Stimulated activated CD4-positive, alpha-beta T cell treated with anti-CD3 and anti-CD28 coated beads, Interleukin-4, amount 100 ng/mL, for 1 hour (primary cell): ENCODE data around the gene PRKG1.
"Not testable (repeated sequence)": the region's sequence is repeated elsewhere in the genome, so short reads cannot be mapped to it uniquely, and the experiment has no call there.

Experiments used
- DNase-seq: peaks from one replicate; pipeline ENCODE4 v3.0.0-alpha.2; 2020

Gene PRKG1

DNA sequence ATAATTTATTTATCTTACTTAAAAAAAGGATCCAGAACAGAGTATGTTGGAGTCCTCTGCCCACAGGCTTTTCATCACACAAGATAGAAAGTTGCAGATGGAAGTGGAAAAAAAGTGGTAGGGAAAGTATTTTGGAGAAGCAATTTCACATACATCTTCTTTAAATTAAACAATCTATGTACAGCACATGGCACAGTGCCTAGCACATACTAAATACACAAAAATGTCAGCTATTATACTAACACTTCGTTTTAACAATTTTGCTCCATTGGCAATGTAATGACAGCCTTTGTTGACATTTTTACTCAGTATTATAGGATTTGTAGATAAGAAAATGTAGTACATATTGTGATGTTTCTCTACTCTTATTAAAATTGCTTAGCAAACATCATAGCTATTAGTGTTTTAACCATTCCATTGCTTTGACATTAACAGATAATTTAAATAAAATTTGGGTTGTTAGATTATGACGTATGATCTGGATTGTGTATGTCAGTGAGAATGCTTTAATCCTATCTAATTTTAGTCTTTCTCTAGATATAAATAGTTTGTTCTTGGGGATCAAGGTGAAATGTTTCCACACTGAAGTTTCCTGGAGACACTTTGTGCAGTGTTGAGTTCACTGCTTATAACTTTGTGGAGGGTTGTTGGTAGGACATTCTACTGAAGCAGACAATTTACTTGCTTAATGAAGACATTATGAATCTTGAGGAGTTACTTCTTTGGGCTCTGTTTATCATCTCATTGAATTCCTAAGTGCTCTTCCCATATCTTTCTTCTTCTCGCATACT lies 1037.0 kb downstream of the PRKG1 start:
- DNase-seq: no peak

DNA sequence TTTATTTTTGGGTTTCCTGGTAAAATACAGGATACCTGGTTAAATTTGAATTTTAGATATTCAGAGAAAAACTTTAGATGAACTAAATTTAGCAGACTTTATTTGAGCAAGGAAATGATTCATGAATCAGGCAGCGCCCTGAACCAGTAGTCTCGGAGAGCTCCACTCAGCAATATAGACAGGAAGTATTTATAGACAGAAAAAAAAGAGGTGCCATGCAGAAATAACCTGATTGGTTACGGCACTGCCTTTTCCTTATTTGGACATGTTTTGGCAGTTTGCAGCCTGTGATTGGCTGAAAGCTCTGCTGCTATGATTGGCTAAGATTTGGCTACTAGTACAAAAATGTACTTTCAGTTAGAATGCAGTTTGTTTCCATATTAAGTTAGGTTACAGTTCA lies 1041.5 kb downstream of the PRKG1 start:
- DNase-seq: no peak

DNA sequence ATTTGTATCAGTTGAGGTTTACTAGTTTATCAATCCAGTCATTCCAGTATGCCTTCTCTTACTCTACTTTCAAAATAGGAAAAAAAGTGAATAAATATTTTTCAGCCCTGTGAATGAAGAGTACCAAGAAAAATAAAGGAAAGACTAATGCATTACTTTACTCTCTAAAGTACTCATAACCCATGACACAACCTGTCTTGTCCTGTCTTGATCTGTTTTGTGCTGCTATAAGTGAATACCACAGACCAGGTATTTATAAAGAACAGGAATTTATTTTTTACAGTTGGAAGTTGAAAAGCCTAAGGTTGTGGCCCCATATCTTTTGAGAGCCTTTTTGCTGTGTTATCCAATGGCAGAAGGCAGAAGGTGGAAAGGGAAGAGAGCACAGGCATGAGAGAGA lies 1045.2 kb downstream of the PRKG1 start:
- DNase-seq: no peak

GRCh38 chr10:52121688-52122087 lies 1047.4 kb downstream of the PRKG1 start:
- DNase-seq: no peak

GRCh38 chr10:52128056-52128683 lies 1053.9 kb downstream of the PRKG1 start:
- no peak for DNase-seq

- no peak for DNase-seq
Observed at GRCh38 chr10:52129410-52130178, 1055.3 kb downstream of the PRKG1 start.

- no peak for DNase-seq
Observed at GRCh38 chr10:52135101-52135500, 1060.8 kb downstream of the PRKG1 start.

- DNase-seq: no peak
Observed at GRCh38 chr10:52136921-52137320, 1062.6 kb downstream of the PRKG1 start.

- DNase-seq: no peak
Observed at GRCh38 chr10:52143338-52143737, 1069.1 kb downstream of the PRKG1 start.

DNA sequence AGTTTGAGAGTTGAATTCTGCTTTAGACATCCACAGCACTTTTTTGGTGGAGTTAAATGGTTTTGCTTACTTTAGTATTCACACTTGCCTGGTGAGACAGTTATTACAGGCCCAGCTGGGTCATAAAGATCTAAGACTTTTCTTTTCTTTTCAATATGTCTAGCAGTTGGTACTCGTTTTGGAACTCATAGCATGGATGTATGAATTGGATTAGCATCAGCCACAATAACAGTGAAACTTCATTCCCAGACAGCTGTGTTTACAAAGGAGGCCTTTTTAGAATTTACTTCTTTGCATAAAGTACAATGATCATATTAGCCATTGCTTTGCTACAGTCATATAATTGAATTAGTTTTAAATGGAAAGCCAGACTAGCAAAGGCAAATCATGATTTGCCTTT lies 1071.3 kb downstream of the PRKG1 start:
- DNase-seq: no peak

DNA sequence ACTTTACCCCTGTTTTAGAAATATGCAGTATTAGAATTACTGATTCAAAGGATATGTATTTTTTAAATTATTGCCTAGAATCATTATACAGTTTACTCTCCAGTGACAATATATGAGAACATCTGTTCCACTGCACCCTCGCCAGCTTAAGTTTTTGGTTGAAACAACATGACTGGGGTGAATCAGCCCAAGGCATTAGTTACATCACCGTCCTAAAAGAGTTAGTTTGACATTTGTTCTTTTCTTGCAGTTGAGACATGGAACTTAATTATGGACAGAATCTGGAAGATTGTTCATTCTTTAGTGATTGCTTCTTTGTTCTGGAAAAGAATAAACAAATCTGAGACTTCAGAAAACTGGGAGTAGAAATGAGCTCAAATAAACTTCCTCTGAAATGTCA lies 1072.5 kb downstream of the PRKG1 start:
- DNase-seq: no peak

- no peak for DNase-seq
Observed at GRCh38 chr10:52170776-52171175, 1096.5 kb downstream of the PRKG1 start.

DNA sequence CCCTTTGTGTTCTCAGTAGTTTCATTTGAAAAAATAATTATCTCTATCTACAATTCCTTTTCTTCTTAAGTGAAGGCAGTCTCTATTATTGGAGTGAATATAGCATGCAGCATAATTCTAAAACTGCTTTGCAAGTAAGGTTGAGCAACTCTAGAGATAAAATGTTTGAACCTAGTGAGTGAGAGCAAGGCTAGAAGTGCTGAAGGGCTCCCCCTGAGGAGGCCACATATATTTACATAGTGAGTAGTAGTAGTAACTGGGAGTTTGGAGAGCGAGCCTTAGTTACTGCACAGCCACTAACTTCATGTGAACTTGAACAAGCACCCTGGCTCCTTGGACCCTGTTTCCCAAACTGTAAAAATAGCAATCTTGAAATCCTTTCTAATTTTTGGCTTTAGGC lies 1098.3 kb downstream of the PRKG1 start:
- DNase-seq: no peak

DNA sequence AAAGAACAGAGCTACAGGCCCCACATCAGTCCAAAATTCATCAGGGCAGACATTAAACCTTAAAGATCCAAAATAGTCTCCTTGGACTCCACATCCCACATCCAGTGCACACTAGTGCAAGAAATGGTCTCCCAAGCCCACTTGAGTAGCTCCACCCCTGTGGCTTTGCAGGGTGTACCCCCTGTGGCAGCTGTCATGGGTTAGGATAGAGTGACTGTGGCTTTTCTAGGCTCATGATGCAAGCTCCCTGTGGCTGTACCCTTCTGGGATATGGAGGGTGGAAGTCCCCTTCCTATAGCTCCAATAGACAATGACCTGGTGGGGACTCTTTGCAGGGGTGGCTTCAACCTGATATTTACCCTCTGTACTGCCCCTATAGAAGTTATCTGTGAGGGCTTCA lies 1111.0 kb downstream of the PRKG1 start:
- DNase-seq: no peak

DNA sequence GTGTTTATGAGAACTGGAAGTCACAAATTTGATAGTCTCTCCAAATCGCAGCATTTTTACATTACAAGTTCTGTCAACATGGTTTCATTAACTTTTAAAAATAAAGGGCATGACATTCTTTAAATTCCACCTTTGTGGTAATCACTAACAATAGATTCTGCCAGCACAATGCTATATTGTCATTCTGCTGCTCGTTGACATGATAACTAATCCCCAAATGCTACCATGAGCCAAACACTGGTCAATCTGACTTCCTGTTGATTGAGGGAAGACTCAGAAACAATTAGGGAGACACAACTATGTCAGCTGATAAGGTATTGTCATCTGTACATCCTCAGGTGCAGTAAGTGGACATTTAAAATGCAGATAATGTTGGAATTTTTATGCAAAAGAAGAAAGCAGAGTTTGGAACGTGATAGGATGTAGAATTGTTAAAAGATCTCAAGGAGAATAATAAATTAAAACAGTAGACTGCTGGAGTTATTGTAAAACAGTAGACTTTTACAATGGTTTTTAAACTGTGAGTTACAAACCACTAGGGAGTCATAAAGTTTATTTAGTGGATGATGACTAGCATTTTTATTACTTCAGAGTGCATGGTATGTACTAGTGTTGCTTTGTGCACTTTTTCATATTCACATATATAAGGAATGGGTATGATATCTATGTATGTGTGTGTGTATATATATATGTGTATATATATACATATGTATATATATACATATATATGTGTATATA lies 1113.4 kb downstream of the PRKG1 start:
- DNase-seq: no peak

DNA sequence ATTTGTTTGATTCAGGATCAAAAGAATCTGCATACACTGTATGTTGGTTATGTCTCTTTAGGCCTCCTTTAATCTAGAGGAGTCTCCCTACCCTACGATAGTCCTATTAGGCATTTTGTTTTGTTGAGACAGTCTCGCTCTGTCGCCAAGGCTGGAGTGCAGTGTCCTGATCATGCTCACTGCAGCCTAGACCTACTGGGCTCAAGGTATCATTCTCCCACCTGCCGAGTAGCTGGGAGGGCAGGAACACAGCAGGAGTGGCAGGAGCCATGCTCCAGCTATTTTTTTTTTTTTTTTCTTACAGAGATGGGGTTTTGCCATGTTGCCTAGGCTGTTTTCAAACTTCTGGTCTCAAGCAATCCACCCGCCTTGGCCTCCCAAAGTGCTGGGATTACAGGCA lies 1116.8 kb downstream of the PRKG1 start:
- no peak for DNase-seq

GRCh38 chr10:52194191-52194590 lies 1119.9 kb downstream of the PRKG1 start:
- no peak for DNase-seq

GRCh38 chr10:52194716-52195115 lies 1120.4 kb downstream of the PRKG1 start:
- no peak for DNase-seq

GRCh38 chr10:52197098-52197497 lies 1122.8 kb downstream of the PRKG1 start:
- DNase-seq: no peak

DNA sequence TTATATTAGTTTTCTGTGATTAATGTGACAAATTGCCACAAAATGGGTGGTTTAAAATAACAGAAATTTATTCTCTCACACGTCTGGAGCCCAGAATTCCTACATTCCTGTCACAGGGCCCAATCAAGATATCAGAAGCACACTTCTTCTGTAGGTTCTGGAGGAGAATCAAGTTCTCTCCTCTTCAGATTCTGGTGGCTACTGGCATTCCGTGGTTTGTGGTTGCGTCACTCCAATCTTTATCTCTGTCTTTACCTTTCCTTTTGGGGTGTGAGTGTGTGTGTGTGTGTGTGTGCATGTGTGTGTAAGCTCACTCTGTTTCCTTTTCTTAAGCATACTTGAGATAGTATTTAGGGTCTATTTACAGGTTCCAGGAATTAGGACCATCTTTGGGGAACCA lies 1124.3 kb downstream of the PRKG1 start:
- no peak for DNase-seq

- not testable (repeated sequence) for DNase-seq
Observed at GRCh38 chr10:52204906-52205305, 1130.6 kb downstream of the PRKG1 start.

- no peak for DNase-seq
Observed at GRCh38 chr10:52208365-52208764, 1134.1 kb downstream of the PRKG1 start.

- no peak for DNase-seq
Observed at GRCh38 chr10:52210161-52210560, 1135.9 kb downstream of the PRKG1 start.
